ENCODE measurements around the gene MCRIP1.

Gene MCRIP1

DNA sequence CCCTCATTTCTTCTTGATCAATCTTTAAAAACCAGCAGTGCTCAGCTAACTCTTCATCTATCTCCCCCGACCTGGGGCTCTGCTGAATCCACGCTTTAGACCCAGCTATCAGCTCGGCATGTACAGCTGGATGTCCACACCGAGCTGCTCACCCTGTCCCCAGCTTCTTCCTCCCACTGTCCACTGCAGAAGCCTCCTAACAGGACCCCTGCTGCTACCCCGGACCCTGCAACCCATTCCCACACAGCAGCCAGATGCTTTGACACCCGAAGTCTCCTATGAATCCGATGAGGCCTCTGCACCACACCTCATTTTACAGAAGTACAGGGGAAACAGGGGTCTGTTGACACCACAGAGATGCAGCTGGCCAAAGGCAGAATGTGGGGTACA is 15.3 kb downstream of the MCRIP1 start:
- no peak for DNase-seq

DNA sequence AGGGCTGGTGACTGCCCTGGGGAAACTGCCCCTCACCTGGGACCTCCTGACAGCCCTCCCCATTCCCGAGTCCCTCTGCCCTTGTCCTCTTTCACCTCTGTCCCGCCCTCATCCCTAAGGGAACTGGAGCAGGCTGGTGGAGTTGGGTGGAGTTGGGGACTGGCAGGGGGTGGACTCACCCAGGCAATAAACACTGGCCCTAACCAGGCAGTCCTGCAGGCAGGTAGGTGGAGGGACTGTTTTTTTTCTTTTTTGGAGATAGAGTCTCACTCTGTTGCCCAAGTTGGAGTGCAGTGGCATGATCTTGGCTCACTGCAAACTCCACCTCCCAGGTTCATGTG is 17.5 kb downstream of the MCRIP1 start:
- DNase-seq: no peak

- no peak for DNase-seq
Measured at GRCh38 chr17:81814748-81815645, 18.1 kb downstream of the MCRIP1 start.

- DNase-seq: no peak
Measured at GRCh38 chr17:81813861-81814683, 19.0 kb downstream of the MCRIP1 start.

GRCh38 chr17:81813371-81813684 is 19.8 kb downstream of the MCRIP1 start:
- no peak for DNase-seq

DNA sequence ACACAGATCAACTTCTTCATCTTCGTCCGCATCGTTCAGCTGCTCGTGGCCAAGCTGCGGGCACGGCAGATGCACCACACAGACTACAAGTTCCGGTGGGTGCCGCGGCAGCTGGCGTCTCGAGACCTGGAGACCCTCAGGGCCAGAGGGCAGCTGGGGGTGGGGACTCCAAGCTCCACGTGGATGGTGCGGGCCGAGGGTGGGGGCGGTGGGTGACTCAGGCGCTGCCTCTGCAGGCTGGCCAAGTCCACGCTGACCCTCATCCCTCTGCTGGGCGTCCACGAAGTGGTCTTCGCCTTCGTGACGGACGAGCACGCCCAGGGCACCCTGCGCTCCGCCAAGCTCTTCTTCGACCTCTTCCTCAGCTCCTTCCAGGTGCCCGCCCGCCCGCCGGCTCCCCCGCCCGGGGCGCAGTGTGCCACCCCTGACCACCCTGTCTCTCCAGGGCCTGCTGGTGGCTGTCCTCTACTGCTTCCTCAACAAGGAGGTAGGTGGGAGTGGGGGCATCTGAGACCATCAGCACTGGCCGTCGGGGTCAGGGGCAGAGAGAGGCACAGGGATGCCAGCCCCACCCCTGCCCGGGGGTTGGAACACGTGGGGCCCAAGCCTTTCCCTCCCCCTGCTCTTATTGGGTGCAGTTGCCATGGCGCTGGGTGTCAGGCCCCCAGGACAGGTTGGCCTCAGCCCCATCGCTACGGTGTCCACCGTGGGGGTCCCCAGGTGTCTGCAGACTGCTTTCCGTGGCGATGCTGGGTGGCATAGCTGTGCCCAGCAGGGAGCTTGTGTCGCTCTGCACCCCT is 20.3 kb downstream of the MCRIP1 start:
- no peak for DNase-seq

DNA sequence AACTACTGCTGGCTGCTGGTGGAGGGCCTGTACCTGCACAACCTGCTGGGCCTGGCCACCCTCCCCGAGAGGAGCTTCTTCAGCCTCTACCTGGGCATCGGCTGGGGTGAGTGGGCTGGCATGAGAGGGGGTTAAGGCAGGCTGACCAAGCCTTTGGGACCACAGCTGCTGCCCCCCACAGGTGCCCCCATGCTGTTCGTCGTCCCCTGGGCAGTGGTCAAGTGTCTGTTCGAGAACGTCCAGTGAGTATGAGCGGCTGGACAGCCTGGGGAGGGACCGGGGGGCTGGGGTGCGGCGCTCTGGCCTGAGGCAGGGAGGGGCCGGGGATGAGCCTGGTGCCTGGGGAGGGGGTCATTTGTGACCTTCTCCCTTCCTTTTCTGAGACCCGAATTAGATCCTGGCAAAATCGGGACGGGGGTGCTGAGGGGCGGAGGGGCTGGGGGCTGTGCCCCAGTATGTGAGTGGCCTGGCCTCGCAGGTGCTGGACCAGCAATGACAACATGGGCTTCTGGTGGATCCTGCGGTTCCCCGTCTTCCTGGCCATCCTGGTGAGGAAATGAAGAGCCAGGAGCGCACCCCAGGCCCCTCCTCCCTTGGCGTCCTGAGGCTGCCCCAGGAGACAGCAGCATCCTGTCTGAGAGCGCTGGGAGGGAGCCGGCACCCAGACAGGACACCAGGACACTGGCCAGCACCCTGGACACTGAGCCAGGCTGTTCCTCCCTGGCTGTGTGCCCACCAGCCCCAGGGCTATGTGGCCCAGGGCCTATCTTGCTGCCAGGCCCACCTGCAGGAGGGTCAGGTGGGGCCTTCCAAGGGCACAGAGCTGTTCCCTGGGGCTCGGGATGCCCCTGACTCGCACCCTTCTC is 21.2 kb downstream of the MCRIP1 start:
- no peak for DNase-seq

DNA sequence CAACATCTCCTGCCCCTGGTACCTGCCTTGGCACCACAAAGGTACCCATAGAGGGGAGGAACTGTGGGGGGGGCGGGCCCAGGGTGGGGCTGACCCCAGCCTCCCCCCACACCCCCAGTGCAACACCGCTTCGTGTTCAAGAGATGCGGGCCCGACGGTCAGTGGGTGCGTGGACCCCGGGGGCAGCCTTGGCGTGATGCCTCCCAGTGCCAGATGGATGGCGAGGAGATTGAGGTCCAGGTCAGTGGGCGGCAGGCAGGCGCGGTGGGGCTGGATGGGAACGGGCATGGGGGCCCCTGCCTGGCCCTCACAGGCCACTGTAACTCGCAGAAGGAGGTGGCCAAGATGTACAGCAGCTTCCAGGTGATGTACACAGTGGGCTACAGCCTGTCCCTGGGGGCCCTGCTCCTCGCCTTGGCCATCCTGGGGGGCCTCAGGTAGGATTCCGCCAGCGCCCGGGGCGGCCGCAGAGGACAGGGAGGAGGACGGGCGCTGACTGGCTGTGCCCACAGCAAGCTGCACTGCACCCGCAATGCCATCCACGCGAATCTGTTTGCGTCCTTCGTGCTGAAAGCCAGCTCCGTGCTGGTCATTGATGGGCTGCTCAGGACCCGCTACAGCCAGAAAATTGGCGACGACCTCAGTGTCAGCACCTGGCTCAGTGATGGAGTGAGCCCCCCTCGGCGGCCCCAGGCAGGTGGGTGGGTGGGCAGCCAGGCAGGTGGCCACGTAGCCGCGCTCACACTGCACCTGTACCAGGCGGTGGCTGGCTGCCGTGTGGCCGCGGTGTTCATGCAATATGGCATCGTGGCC is 22.0 kb downstream of the MCRIP1 start:
- no peak for DNase-seq

DNA sequence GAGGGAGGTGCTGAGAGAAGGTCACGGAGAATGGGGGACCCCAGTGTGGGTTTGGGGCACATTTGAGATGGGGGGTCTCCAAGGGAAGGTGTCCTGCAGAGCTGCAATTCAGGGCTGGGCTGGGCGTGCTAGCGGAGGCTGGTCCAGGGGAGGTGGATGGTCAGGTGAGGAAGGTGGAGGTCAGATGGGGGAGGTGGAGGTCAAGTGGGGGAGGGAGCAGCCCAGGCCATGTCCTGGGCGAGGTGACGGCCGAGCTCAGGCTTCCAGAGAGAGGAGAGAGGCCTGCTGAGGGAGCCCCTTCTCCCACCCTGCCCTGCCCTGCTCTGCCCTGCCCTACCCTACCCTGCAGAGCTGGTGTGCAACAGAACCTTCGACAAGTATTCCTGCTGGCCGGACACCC is 22.6 kb downstream of the MCRIP1 start:
- no peak for DNase-seq

GRCh38 chr17:81809556-81809998 is 23.5 kb downstream of the MCRIP1 start:
- DNase-seq: no peak

GRCh38 chr17:81808778-81809555 is 24.1 kb downstream of the MCRIP1 start:
- DNase-seq: no peak

GRCh38 chr17:81807839-81808238 is 25.3 kb downstream of the MCRIP1 start:
- no peak for DNase-seq

GRCh38 chr17:81807210-81807719 is 25.8 kb downstream of the MCRIP1 start:
- DNase-seq: no peak

DNA sequence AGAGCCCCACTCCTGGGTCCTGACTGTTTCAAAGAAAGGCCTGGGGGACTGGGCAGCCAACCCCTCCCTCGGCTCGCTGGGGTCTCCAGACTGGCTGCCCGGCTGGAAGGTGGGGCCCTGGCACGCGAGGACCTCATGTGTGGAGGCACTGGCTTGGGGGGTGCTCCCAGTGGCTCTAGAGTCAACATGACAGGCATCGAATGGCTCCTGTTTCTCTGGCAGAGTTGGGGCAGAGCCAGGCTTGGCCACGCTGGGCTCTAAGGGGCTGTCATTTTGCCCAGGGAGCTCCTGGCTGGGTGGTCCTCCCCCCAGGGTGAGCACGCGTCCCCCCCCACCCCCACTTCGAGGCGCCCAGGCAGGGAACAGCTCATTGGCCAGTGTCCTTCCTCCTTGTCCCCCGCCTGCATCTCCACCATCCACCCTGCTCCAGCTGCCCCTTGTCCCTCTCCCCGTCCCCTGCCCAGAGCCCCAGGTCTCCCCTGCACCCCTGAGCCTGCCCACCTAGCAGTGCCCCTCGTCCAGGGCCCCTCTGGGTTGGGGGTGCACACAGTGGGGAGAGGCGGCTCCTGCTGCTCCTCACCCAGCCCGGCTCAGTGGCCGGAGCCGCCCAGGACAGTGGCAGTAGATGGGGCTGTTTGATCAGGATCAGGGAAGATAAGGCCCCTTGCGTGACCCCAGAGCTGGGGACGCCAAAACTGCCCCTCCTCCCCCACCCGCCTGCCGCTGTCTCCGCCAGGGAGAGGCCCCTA is 26.5 kb downstream of the MCRIP1 start:
- DNase-seq: no peak

GRCh38 chr17:81805707-81806460 is 27.2 kb downstream of the MCRIP1 start:
- DNase-seq: no peak

GRCh38 chr17:81804559-81805399 is 28.3 kb downstream of the MCRIP1 start:
- DNase-seq: no peak

GRCh38 chr17:81803728-81804558 is 29.1 kb downstream of the MCRIP1 start, which contains the start of gene GCGR:
Gene GCGR, plus strand, starts transcription at chr17:81804150. Its CDS starts 4,869 bp downstream, at chr17:81809019.
- no peak for DNase-seq

Data from NCI-H187 (cell line).